ENCODE results near the gene CRYGB. TPM values are rescaled to one million over a fixed set of nuclear protein-coding genes. Genes with fewer than 3 reads are reported as not detected.

The CRYGB gene
- total and polyA plus RNA-seq, 2 donors (not counting 1 experiment from before 2014, with no cell fraction given) = not detected

- H3K27ac ChIP-seq (ENCODE audit: insufficient read depth, low read length) = no peak overlapping the region
- no peak overlapping the region for H2AFZ ChIP-seq (ENCODE audit: low read length)
- no peak for DNase-seq (ENCODE audit: low read depth in 2 of 2)
- no peaks in the 10 kb centered on the region for H3K4me1 ChIP-seq (ENCODE audit: control insufficient read depth, extremely low read depth, insufficient read depth, low read length)
- no peak overlapping the region for H3K9ac ChIP-seq (ENCODE audit: insufficient read depth, low read length)
- H3K27me3 ChIP-seq (ENCODE audit: control insufficient read depth, insufficient read depth, low read length) = no peaks in the 10 kb centered on the region
- H3K79me2 ChIP-seq (ENCODE audit: control insufficient read depth, insufficient read depth, low read length) = no peaks in the 10 kb centered on the region
- H4K20me1 ChIP-seq (ENCODE audit: control insufficient read depth, extremely low read depth, insufficient read depth, low read length) = no peaks in the 10 kb centered on the region
- no peak overlapping the region for H3K4me2 ChIP-seq (ENCODE audit: extremely low read depth, insufficient read depth, low read length)
- no peak overlapping the region for H3K4me3 ChIP-seq (replicated peaks in 1 of 4; ENCODE audit: control extremely low read depth in 1 of 4, insufficient read depth in 1 of 4, low read depth in 3 of 4, low read length in 4 of 4)
- TF ChIP-seq, protein P1, sequence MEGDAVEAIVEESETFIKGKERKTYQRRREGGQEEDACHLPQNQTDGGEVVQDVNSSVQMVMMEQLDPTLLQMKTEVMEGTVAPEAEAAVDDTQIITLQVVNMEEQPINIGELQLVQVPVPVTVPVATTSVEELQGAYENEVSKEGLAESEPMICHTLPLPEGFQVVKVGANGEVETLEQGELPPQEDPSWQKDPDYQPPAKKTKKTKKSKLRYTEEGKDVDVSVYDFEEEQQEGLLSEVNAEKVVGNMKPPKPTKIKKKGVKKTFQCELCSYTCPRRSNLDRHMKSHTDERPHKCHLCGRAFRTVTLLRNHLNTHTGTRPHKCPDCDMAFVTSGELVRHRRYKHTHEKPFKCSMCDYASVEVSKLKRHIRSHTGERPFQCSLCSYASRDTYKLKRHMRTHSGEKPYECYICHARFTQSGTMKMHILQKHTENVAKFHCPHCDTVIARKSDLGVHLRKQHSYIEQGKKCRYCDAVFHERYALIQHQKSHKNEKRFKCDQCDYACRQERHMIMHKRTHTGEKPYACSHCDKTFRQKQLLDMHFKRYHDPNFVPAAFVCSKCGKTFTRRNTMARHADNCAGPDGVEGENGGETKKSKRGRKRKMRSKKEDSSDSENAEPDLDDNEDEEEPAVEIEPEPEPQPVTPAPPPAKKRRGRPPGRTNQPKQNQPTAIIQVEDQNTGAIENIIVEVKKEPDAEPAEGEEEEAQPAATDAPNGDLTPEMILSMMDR (conservative IDR thresholded peaks at IDR 0.05 in 1 of 2, IDR thresholded peaks at IDR 0.05 in 1 of 2; ENCODE audit: low read depth in 1 of 2, low read length in 2 of 2) = no peak
- no peak for TF ChIP-seq EZH2 (IDR thresholded peaks at IDR 0.05; ENCODE audit: low read length, missing control alignments)
- no peaks in the 10 kb centered on the region for H3K36me3 ChIP-seq (ENCODE audit: control insufficient read depth, insufficient read depth, low read length)
- H3K9me3 ChIP-seq (ENCODE audit: control insufficient read depth, insufficient read depth, low read depth, low read length) = no peaks in the 10 kb centered on the region
These were observed 26.2 kb upstream of the CRYGB start for GRCh38 chr2:208172125-208172524.

DNA sequence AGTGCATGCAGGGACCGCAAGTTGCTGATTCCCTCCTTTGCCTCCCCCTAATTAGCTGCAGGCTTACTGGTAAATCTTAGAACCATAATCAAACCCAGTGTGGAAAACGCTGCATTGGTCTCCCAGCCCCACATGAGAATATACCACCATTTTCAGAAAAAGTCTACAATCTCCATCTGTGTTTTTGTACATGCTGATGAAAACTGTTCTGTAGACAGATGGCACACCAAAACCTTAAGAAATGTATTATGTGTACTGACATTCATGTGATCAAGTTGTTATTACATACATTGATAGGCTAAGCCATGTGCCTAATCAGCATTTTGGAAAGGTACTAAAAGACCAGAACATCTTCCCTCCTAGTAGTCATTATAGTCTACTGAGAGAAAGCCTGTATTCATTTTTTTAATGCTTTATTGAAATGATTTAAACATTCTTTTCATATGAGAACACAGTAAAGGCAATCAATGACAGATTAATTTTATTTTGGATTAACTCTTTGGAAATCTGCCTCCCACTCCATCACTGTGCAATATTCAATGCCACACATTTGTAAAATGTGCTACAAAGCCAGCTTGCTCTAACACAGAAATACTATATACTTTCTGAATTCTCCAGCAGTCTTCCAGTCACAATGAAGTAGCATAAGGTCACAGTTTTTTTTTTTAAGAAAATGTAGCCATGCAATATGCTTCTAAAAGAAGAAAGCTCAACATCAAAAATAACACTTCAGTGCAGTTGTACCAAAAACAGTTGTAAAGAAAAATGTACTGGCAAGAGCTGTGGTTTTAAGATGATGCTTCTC lies 19.2 kb upstream of the CRYGB start:
- Histone ChIP-seq H3K4me3 (replicated peaks in 1 of 4; ENCODE audit: control extremely low read depth in 1 of 4, insufficient read depth in 1 of 4, low read depth in 3 of 4, low read length in 4 of 4) (no peak overlapping the region), H3K27ac (ENCODE audit: insufficient read depth, low read length) (no peak overlapping the region), H3K79me2 (ENCODE audit: control insufficient read depth, insufficient read depth, low read length) (no peaks in the 10 kb centered on the region), H3K36me3 (ENCODE audit: control insufficient read depth, insufficient read depth, low read length) (no peaks in the 10 kb centered on the region), H3K9ac (ENCODE audit: insufficient read depth, low read length) (no peak overlapping the region), H3K4me1 (ENCODE audit: control insufficient read depth, extremely low read depth, insufficient read depth, low read length) (no peaks in the 10 kb centered on the region), H2AFZ (ENCODE audit: low read length) (no peak overlapping the region), H4K20me1 (ENCODE audit: control insufficient read depth, extremely low read depth, insufficient read depth, low read length) (no peaks in the 10 kb centered on the region), H3K4me2 (ENCODE audit: extremely low read depth, insufficient read depth, low read length) (no peak overlapping the region), H3K27me3 (ENCODE audit: control insufficient read depth, insufficient read depth, low read length) (no peaks in the 10 kb centered on the region), H3K9me3 (ENCODE audit: control insufficient read depth, insufficient read depth, low read depth, low read length) (no peaks in the 10 kb centered on the region)
- DNase-seq (ENCODE audit: low read depth in 2 of 2) = no peak
- TF ChIP-seq EZH2 (IDR thresholded peaks at IDR 0.05; ENCODE audit: low read length, missing control alignments) = no peak
- TF ChIP-seq, protein P1 (conservative IDR thresholded peaks at IDR 0.05 in 1 of 2, IDR thresholded peaks at IDR 0.05 in 1 of 2; ENCODE audit: low read depth in 1 of 2, low read length in 2 of 2) = no peak

DNA sequence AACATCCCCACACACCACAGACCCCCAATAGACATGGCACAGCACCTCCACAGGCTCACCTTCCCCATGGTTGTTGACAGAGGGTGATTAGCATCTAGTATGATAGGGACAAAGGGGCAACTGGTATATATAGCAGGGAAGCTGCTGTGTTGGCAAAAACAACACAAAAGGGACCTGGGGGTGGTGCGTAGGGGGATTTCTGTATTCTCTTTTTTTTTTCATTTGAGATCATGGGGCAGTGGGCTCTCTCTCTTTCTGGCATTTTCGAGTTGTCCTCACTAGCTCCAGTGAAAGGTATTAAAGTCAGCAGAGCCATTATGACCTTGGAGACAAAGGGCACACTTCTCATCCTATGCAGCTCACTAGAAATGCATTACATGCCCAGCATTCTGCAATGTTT lies 17.5 kb upstream of the CRYGB start, which contains the start of gene CRYGA:
TSS of gene CRYGA (minus strand) at position 101 of the 400 bp plus-strand sequence. CDS start at position 68, 33 bp downstream.
- Histone ChIP-seq H3K27me3 (ENCODE audit: control insufficient read depth, insufficient read depth, low read length) (no peaks in the 10 kb centered on the region), H3K4me3 (replicated peaks in 1 of 4; ENCODE audit: control extremely low read depth in 1 of 4, insufficient read depth in 1 of 4, low read depth in 3 of 4, low read length in 4 of 4) (no peak within 1 kb of the TSS), H3K9me3 (ENCODE audit: control insufficient read depth, insufficient read depth, low read depth, low read length) (no peaks in the 10 kb centered on the region), H4K20me1 (ENCODE audit: control insufficient read depth, extremely low read depth, insufficient read depth, low read length) (no peaks in the 10 kb centered on the region), H3K27ac (ENCODE audit: insufficient read depth, low read length) (no peak within 1 kb of the TSS), H3K4me1 (ENCODE audit: control insufficient read depth, extremely low read depth, insufficient read depth, low read length) (no peaks in the 10 kb centered on the region), H3K9ac (ENCODE audit: insufficient read depth, low read length) (no peak within 1 kb of the TSS), H3K36me3 (ENCODE audit: control insufficient read depth, insufficient read depth, low read length) (no peaks in the 10 kb centered on the region), H3K4me2 (ENCODE audit: extremely low read depth, insufficient read depth, low read length) (no peak within 1 kb of the TSS), H2AFZ (ENCODE audit: low read length) (no peak within 1 kb of the TSS), H3K79me2 (ENCODE audit: control insufficient read depth, insufficient read depth, low read length) (no peaks in the 10 kb centered on the region)
- no peak for DNase-seq (ENCODE audit: low read depth in 2 of 2)
- TF ChIP-seq EZH2 (IDR thresholded peaks at IDR 0.05; ENCODE audit: low read length, missing control alignments) = no peak
- TF ChIP-seq, protein P1 (conservative IDR thresholded peaks at IDR 0.05 in 1 of 2, IDR thresholded peaks at IDR 0.05 in 1 of 2; ENCODE audit: low read depth in 1 of 2, low read length in 2 of 2) = no peak
